GM23338 (cell line): ENCODE results near the gene ENOX1. TPM values are rescaled to one million over a fixed set of nuclear protein-coding genes. Genes with fewer than 3 reads are reported as not detected.

ENCODE experiments used
- ATAC-seq: fragments of 200-7000 bp; cut with Tn5 transposase; 3 replicates; pipeline ENCODE4 v1.9.1; 2020
- DNase-seq: peaks from one replicate; pipeline ENCODE4 v3.0.0-alpha.2; 2015; ENCODE audit warnings: low spot score
- H2AFZ ChIP-seq: fragments of 200-600 bp; sonication (generic); 2 replicates; pipeline ENCODE4 v1.8.0; 2016; ENCODE audit warnings: antibody characterized with exemption, mild to moderate bottlenecking, moderate library complexity
- H3F3A ChIP-seq: fragments of 200-600 bp; sonication (generic); replicated peaks from 2 replicates; pipeline ENCODE4 v1.8.0; 2017; ENCODE audit warnings: antibody characterized with exemption, mixed run types, low read depth
- H3K27ac ChIP-seq: fragments of 200-600 bp; sonication (generic); 2 replicates; pipeline ENCODE4 v1.6.1; 2016; ENCODE audit warnings: low read depth
- H3K27me3 ChIP-seq: fragments of 200-600 bp; sonication (generic); 2 replicates; pipeline ENCODE4 v1.8.0; 2016; ENCODE audit warnings: mild to moderate bottlenecking, mixed run types, moderate library complexity; ENCODE audit not compliant: insufficient read depth
- H3K36me3 ChIP-seq: fragments of 200-600 bp; sonication (generic); 2 replicates; pipeline ENCODE4 v1.8.0; 2016; ENCODE audit warnings: mild to moderate bottlenecking; ENCODE audit not compliant: insufficient read depth
- H3K4me1 ChIP-seq: fragments of 200-600 bp; sonication (generic); 2 replicates; pipeline ENCODE4 v1.8.0; 2016; ENCODE audit warnings: mild to moderate bottlenecking, moderate library complexity; ENCODE audit not compliant: insufficient read depth
- H3K4me2 ChIP-seq: fragments of 200-600 bp; sonication (generic); 2 replicates; pipeline ENCODE4 v1.7.1; 2017; ENCODE audit warnings: mixed run types
- H3K4me3 ChIP-seq: fragments of 200-600 bp; sonication (generic); 2 replicates; pipeline ENCODE4 v1.6.1; 2016; ENCODE audit warnings: mixed run types
- H3K79me2 ChIP-seq: fragments of 200-600 bp; sonication (generic); replicated peaks from 2 replicates; pipeline ENCODE4 v1.8.0; 2017; ENCODE audit warnings: mild to moderate bottlenecking; ENCODE audit not compliant: insufficient read depth
- H3K9me2 ChIP-seq: fragments of 200-600 bp; sonication (generic); 2 replicates; pipeline ENCODE4 v1.8.0; 2017; ENCODE audit not compliant: insufficient read depth
- H4K20me1 ChIP-seq: fragments of 200-600 bp; sonication (generic); replicated peaks from 2 replicates; pipeline ENCODE4 v1.8.0; 2017; ENCODE audit warnings: mild to moderate bottlenecking; ENCODE audit not compliant: insufficient read depth
- H3K27ac Mint-ChIP-seq: 2 replicates; pipeline ENCODE4 v1.8.0; 2020; ENCODE audit warnings: inconsistent platforms, mild to moderate bottlenecking, moderate library complexity, mixed read lengths
- H3K27me3 Mint-ChIP-seq: 3 replicates; pipeline ENCODE4 v1.8.0; 2022; ENCODE audit warnings: low read depth, mild to moderate bottlenecking, moderate library complexity, mixed read lengths, inconsistent platforms; ENCODE audit not compliant: insufficient read depth, poor library complexity
- H3K36me3 Mint-ChIP-seq: 3 replicates; pipeline ENCODE4 v1.8.0; 2021; ENCODE audit warnings: low read depth, mild to moderate bottlenecking, inconsistent platforms, moderate library complexity, mixed read lengths
- H3K4me1 Mint-ChIP-seq: 3 replicates; pipeline ENCODE4 v1.8.0; 2020; ENCODE audit warnings: mild to moderate bottlenecking, inconsistent platforms, mixed read lengths
- H3K4me3 Mint-ChIP-seq: 3 replicates; pipeline ENCODE4 v1.8.0; 2021; ENCODE audit warnings: moderate library complexity, mild to moderate bottlenecking, inconsistent platforms, mixed read lengths
- H3K9me3 Mint-ChIP-seq: 3 replicates; pipeline ENCODE4 v1.8.0; 2020; ENCODE audit warnings: moderate library complexity, mild to moderate bottlenecking, inconsistent platforms, mixed read lengths
- CREB1 ChIP-seq: fragments of 250-450 bp; sonication (Bioruptor Pico); IDR thresholded peaks from 2 replicates; pipeline ENCODE4 v1.5.0; 2020; ENCODE audit warnings: low read depth, mild to moderate bottlenecking, moderate library complexity
- CTCF ChIP-seq, 2 experiments: fragments of 200-600 bp in 1 of 2; sonication (generic) in 1 of 2; conservative IDR thresholded peaks; 2 replicates each; pipeline versions ENCODE4 v1.5.1 to v1.6.1; 2016 to 2017; ENCODE audit warnings: antibody characterized with exemption in 2 of 2, low read depth in 2 of 2, mild to moderate bottlenecking in 2 of 2, moderate library complexity in 1 of 2
- ETS1 ChIP-seq: IDR thresholded peaks from 2 replicates; pipeline ENCODE4 v1.6.1; 2016; ENCODE audit warnings: antibody characterized with exemption
- EZH2 ChIP-seq: fragments of 200-600 bp; sonication (generic); IDR thresholded peaks from one replicate; pipeline ENCODE4 v1.8.0; 2017; ENCODE audit warnings: antibody characterized with exemption, mild to moderate bottlenecking, low read depth; ENCODE audit not compliant: unreplicated experiment
- EZH2phosphoT487 ChIP-seq: fragments of 200-600 bp; sonication (generic); IDR thresholded peaks from one replicate; pipeline ENCODE4 v1.8.1; 2018; ENCODE audit warnings: antibody characterized with exemption; ENCODE audit not compliant: unreplicated experiment
- JUNB ChIP-seq: IDR thresholded peaks from one replicate; pipeline ENCODE4 v1.6.1; 2016; ENCODE audit warnings: antibody characterized with exemption; ENCODE audit not compliant: unreplicated experiment
- NANOG ChIP-seq: IDR thresholded peaks from 2 replicates; pipeline ENCODE4 v1.6.1; 2016; ENCODE audit warnings: antibody characterized with exemption, borderline replicate concordance
- POLR2AphosphoS5 ChIP-seq: IDR thresholded peaks from 2 replicates; pipeline ENCODE4 v1.6.1; 2016; ENCODE audit warnings: antibody characterized with exemption, low read depth
- REST ChIP-seq: IDR thresholded peaks from one replicate; pipeline ENCODE4 v1.6.1; 2018; ENCODE audit warnings: antibody characterized with exemption; ENCODE audit not compliant: unreplicated experiment
- STAT1 ChIP-seq: IDR thresholded peaks from one replicate; pipeline ENCODE4 v1.6.1; 2016; ENCODE audit warnings: antibody characterized with exemption; ENCODE audit not compliant: unreplicated experiment
- ZNF114 ChIP-seq: fragments of 250-450 bp; sonication (Bioruptor Pico); IDR thresholded peaks from 2 replicates; pipeline ENCODE4 v1.5.0; 2020; ENCODE audit warnings: mild to moderate bottlenecking, moderate library complexity
- ZNF331 ChIP-seq: fragments of 250-450 bp; sonication (Bioruptor Pico); IDR thresholded peaks from 2 replicates; pipeline ENCODE4 v1.5.0; 2020; ENCODE audit warnings: low read depth, mild to moderate bottlenecking, moderate library complexity
- ZNF462 ChIP-seq: fragments of 250-450 bp; sonication (Bioruptor Pico); IDR thresholded peaks from 2 replicates; pipeline ENCODE4 v1.5.0; 2020; ENCODE audit warnings: mild to moderate bottlenecking, moderate library complexity
- polyA plus RNA-seq: library from polyadenylated mRNA; unstranded; fragments of >200 nt; fragmentation: Nextera tagmentation; extraction: Ambion mirVana; gene quantifications from 2 replicates; pipeline ENCODE4 v1.2.1, GENCODE V29; 2016
- total RNA-seq: library from RNA; depleted of rRNA; stranded (reverse); fragments of >200 nt; shearing (Covaris generic); gene quantifications from 2 replicates; pipeline ENCODE4 v1.2.3, GENCODE V29; 2014

Gene ENOX1
- total and polyA plus RNA-seq, 2 experiments from 2014 or later: 0.66 to 0.81 TPM

- Mint-ChIP-seq H3K36me3 (no peaks in the 10 kb centered on the region), H3K27ac (no peak overlapping the region), H3K4me1 (no peaks in the 10 kb centered on the region; the same call in 2 of the 3 replicates), H3K4me3 (no peak overlapping the region), H3K9me3 (no peaks in the 10 kb centered on the region), H3K27me3 (no peaks in the 10 kb centered on the region)
- no peak overlapping the region for H3K4me3 ChIP-seq
- H3K79me2 ChIP-seq: no peaks in the 10 kb centered on the region
- DNase-seq: no peak
- no peak overlapping the region for H3K27ac ChIP-seq
- H2AFZ ChIP-seq: no peak overlapping the region
- H3K9me2 ChIP-seq: no peaks in the 10 kb centered on the region
- H3K4me2 ChIP-seq: no peak overlapping the region
- TF ChIP-seq POLR2AphosphoS5 (no peak), ZNF462 (CRISPR knock-in tag) (no peak), ZNF114 (no peak), REST (no peak), CREB1 (CRISPR knock-in tag) (no peak), ZNF331 (no peak), CTCF (conservative IDR thresholded peaks at IDR 0.05; ENCODE audit: low read depth in 2 of 2) (no peak), ETS1 (no peak), NANOG (no peak), EZH2 (no peak), EZH2phosphoT487 (no peak), STAT1 (no peak), JUNB (no peak)
- no peaks in the 10 kb centered on the region for H3K27me3 ChIP-seq
- no peaks in the 10 kb centered on the region for H4K20me1 ChIP-seq
- no peaks in the 10 kb centered on the region for H3K4me1 ChIP-seq
- H3K36me3 ChIP-seq: no peaks in the 10 kb centered on the region
- H3F3A ChIP-seq: no peaks in the 10 kb centered on the region
- ATAC-seq: no peak
These were observed 308.6 kb downstream of the ENOX1 start for GRCh38 chr13:43478211-43478610.
